GOT3 (cell line): Measurements from ENCODE around the gene OR4S2.

Source experiments
- DNase-seq: peaks from one replicate; lab custom pipeline; 2025; ENCODE audit warnings: mixed read lengths; lab: John Stamatoyannopoulos, UW

OR4S2 gene, protein sequence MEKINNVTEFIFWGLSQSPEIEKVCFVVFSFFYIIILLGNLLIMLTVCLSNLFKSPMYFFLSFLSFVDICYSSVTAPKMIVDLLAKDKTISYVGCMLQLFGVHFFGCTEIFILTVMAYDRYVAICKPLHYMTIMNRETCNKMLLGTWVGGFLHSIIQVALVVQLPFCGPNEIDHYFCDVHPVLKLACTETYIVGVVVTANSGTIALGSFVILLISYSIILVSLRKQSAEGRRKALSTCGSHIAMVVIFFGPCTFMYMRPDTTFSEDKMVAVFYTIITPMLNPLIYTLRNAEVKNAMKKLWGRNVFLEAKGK

DNA sequence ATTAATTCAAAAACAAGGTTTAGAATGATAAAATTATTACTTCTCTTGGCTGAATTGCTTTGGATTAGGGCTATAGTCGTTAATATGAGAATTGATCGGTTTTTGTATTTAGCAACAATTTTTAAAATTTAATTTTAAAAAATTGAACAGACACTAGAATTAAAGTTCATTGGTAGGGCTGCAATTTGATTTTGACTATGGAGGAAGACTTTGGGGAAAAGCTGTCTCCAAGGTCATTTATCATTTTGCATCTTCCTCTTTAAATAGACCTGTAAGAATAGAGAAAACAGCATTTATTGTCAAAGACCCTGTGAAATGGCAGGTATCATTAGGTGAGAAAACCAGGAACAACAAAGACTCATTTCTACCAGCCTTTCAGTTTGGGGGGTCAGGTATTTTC, at the start of gene OR4S2:
Gene OR4S2 (plus strand): TSS at position 301 of the 400 bp plus-strand sequence. CDS start 2,577 bp downstream, outside the sequence.
- DNase-seq = no peak

DNA sequence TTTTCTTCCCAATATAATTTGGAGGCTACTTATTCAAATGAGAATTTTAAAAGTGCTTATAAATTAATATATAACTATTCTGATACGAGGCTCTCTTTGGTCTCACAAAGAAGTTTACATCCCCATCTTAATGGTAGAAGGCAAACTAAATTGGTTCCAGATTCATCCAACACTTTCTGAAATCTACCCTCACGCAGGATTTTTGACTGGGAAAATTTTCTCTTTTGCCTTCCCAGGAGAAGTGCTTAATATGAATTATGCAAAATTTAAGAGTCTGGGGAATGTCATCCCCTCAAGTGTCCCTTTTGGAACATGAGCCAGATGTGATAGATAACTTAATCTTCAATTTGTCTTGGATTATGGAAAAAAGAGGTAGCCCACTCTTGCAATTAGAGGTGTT, 40.6 kb upstream of the OR4S2 start, which contains the start of gene OR4C11:
Gene OR4C11 (minus strand): TSS at position 101 of the 400 bp plus-strand sequence. CDS start 3,272 bp downstream, outside the sequence.
- DNase-seq = no peak

DNA sequence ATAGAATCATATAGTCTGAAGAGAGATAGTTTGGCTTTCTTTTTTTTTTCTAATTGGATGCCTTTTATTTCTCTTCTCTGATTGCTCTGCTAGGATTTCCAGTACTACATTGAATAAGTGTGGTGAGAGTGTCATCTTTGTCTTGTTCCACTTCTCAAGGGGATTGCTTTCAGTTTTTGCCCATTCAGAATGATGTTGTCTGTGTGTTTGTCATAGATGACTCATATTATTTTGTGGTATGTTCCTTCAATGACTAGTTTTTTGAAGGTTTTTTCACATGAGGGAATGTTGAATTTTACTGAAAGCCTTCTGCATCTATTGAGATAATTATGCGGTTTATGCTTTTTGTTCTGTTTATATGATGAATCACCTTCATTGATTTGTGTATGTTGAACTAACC, 23.6 kb upstream of the OR4S2 start:
- DNase-seq = no peak

DNA sequence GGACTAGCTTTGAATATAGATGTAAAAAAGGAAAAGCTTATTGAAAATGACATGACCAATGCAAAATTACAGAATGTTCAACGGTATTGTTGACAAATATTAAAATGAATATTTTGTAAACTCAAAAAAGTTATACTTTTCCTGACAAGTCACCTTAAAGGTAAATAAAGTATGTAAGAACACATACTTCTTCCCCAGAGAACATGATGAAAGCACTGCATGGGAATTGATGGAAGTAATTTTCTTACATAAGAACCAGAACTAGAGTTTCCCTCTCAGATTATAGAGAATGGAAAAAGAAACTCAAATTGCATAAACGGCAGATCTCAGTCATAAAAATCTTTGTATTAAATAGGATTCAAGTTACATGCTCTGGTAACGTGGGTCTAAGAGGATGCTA, 13.3 kb upstream of the OR4S2 start, which contains the start of gene OR4P4:
Gene OR4P4 (plus strand): TSS at position 301 of the 400 bp plus-strand sequence.
- no peak for DNase-seq

DNA sequence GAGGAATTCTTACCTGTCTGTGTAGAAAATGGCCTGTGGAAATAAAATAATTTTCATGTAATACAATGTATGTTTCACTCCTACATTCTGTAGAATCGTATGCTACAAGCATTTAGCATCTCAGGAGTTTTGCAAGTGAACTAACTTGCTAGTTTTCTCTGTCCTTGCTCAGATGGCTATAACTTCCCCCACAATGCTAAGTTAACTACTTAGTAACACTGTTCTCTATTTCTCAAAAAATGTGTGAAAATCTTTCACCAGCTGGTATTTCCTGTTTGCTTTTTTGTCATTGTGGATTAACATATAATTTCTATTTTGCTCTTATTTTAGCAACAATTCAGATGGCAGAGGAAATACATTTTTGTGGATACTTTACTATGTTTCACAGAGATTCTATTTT, 4.4 kb downstream of the OR4S2 start:
- no peak for DNase-seq

DNA sequence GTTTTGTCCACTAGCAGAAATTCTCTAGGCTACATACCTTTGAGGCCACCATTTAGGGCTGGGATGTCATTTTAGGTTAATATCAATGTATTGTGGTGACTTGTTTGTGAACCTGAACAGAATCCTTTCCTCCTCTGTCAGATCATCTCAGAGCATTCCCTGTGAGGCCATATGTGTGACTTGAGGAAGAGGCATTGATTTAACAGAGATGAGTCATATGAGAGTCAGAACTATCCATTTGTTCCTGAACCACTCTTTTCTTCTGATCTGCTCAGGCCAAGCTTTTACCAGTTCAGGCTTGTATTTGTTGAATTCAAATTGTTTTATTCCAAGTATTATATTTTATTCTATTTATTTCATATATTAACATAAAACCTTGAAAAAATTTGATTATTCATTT, 7.0 kb downstream of the OR4S2 start:
- no peak for DNase-seq

DNA sequence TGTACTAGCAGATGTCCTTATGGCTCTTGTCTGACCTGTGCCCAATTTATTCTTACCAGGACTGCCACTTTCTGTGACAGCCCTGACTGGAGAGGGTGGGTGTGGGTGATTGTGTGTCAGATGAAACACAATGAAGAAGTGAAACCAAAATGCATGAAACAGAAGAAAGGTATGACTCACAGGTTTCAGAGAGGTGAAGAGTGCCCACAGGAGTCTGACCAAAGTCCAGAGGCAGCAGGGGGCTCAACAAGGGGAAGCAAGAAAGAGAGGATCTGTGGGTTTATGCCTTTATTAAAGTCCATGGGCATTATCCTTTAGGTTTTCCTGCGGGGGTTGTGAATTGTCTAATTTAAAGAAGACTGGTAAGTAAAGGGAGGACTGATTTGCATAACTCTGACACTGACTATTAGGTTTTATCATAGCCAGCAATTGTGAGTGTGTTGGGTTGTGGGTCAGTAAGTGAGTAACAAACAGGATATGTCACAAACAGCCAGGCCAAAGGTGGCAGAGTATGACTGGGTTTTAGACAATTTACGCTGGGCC, 10.0 kb downstream of the OR4S2 start:
- DNase-seq = no peak

DNA sequence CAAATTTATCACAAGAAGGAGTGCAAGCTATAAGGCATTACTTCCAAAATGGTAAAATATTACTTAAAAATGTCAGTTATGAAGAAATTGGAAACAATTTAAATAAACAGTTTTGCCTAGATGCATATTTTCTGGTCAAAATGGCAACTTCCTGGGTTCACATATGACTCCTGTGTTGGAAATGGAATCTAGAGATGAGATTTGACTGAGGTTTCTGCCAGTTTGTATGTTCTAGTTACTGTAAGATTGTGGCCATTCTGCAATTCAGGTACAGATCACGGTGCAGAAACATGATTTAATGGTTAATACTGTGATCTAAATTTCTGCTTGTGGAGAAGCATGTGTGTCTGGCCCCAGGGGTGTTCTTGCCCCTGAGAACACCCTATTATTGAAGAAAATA, 10.5 kb downstream of the OR4S2 start:
- DNase-seq = no peak

DNA sequence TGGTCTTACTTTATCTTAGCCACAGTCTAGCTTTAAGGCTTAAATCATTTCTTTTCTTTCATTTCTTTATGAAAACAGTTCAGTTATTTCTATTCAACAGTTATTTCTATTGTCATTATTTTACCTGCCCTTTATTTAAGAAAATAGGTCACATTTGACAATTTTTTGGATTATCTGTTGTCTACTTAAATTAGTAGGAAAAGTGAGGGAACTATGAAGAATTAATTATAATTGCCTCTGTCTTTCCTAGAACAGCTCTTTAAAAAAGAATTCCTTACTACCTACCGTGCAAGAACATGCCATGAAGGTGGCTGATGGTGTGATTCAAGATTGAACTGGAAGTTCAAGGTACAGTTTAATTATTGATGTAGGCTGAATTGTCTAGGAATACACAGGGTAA, 13.8 kb downstream of the OR4S2 start, which contains the start of gene OR4C6:
Gene OR4C6 (plus strand): TSS at position 301 of the 400 bp plus-strand sequence. CDS start 2,966 bp downstream, outside the sequence.
- no peak for DNase-seq

DNA sequence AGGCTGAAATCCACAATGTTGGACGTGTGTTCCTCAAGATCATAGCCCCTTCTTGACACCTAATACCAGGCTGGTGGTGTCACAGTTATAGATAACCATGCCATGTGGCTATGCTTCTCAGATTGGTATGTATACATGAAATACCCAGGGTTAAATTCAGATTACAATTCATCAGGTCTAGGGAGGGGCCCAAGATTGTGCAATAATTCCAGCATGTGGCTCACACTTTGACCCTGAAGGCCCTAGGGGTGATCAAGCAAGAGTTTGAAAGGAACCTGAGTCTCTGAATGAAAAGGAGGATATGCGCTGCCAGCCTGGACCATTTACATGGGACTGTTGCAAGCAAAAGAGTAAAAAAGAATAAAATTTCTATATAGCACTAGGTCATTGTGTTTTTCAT, 21.2 kb downstream of the OR4S2 start:
- no peak for DNase-seq

DNA sequence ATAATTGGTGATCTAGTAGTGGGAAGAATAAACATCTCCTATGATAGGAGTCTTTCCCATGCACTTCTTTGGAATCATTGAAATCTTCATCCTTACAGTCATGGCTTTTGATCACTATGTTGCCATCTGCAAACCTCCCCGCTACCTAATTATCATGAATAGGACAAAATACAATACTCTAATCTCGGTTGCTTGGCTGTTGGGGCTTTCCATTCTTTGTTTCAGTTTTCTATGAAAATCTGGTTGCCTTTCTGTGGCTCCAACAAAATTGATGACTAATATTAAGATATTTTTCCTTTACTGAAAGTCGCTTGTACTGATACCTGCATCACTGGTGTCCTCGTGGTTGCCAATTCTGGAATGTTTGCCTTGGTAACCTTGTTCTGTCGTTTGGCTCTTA, 25.7 kb downstream of the OR4S2 start:
- DNase-seq = no peak

DNA sequence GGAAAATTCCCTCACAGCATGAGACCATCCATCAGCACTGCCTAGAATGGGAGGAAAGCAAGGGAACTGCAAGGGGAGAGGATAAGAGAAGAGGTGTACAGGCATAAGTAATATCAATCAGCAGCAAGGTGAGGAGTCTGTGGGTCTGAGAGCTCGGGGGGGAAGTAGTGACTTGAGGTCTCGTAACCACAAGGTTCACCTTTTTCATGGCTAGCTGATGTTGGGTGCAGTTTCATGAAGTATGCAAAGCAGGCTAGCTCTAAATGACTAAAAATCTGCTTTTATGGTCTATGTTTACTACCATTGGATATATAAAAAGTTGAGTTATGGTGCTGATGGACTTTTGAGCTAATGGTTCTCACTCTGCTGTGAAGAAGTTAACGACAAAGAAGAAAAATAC, 49.7 kb downstream of the OR4S2 start:
- no peak for DNase-seq

DNA sequence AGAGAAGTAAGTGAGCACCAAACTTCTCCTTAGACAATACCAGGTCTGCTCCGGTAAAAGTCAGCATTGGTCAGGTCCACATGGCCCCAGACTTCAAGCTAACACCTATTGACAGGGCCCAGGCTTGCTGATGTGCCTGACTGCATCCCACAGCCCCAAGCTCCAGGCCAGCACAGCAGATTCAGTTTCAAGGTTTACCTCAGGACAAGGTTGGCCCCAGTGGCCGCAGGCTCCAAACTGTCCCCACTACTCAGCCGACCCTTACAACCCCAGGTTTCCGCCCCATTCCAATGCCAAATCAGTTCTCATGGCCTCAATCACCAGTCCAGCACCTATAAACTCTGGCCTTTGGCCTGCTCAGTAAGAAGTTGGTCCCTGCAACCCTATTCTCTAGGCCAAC, 53.3 kb downstream of the OR4S2 start:
- DNase-seq = no peak
